Measurements from ENCODE around the gene EXD3. TPM values are rescaled to one million over a fixed set of nuclear protein-coding genes. Genes with fewer than 3 reads are reported as not detected.
"Not testable (repeated sequence)": the region's sequence is repeated elsewhere in the genome, so short reads cannot be mapped to it uniquely, and the experiment has no call there.

Gene EXD3
- total RNA-seq, 1 experiment from 2014 or later = 0.24 TPM

DNA sequence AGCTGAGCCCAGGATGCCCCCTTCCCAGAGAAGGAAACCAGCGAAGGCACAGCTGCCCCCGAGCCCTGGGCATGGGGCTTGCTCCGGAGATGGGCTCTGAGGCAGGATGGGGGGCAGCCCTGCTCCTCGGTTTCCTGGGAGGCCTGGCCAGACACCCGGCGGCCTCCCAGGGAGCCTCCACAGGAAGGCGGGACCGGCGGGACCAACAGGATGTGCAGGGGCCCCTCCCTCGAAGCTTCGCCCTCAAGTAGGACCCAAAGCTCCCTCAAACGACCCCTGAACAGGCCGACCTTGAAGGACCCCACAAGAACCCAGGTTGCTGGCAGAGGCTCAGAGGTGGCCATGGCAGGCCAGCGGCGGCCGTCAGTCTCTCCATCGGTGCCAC, 11.7 kb downstream of the EXD3 start:
- DNase-seq (ENCODE audit: low read depth) = no peak

DNA sequence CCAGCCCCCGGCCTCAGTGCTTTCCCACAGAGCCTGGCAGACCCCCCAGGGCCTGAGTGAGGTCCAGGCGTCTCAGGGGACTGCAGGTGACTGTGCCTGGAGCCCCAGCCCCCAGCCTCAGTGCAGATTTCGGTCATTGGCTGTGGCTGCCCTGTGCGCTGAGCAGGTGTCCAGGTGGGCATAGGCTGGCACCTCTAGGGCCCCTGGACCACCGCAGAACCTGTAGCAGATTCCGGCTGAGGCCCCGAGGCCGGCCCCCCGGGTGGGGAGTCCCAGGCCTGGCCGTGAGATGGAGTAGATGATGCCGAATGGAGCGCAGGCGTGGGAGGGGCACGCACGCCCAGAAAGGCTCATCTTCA, 12.1 kb downstream of the EXD3 start:
- no peak for DNase-seq (ENCODE audit: low read depth)

DNA sequence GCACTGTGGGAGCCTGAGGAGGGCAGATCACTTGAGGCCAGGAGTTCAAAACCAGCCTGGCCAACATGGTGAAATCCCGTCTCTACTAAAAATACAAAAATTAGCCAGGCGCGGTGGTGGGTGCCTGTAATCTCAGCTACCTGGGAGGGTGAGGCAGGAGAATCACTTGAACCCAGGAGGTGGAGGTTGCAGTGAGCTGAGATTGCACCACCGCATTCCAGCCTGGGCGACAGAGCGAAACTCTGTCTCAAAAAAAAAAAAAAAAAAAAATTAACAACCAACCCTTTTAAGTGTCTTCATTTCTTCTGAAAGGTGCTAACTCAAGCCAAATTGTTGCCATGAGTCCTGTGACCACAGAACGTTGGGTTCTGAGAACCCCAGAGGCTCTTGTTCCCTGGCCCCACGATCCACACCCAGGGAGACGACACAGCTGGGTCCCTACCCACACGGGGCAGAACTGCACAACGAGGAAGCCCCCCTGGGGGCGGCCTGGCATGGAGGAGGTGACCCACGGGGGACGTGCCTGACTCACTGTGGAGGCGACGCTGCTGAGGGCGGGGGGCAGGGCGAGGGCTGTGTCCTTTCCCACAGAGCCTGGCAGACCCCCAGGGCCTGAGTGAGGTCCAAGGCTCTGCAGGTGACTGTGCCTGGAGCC, 12.6 kb downstream of the EXD3 start:
- not testable (repeated sequence) for DNase-seq (ENCODE audit: low read depth)

DNA sequence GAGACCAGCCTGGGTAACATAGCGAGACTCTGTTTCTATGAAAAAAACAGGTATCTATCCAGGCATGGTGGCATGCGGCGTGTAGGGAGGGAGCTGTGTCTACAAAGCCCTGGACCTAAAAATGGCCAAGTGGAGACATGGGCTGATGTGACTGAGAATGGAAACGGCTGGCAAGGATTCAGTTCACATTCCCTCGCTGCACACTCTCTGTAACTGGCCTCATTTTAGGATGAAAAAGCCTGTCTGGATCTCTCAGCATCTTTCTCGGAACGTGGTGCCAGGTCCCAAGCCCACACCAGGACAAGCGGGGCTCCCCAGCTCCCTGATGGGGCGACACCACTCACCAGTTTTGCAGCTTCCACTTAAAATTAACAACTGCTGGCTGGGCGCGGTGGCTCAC, 13.4 kb downstream of the EXD3 start:
- no peak for DNase-seq (ENCODE audit: low read depth)

DNA sequence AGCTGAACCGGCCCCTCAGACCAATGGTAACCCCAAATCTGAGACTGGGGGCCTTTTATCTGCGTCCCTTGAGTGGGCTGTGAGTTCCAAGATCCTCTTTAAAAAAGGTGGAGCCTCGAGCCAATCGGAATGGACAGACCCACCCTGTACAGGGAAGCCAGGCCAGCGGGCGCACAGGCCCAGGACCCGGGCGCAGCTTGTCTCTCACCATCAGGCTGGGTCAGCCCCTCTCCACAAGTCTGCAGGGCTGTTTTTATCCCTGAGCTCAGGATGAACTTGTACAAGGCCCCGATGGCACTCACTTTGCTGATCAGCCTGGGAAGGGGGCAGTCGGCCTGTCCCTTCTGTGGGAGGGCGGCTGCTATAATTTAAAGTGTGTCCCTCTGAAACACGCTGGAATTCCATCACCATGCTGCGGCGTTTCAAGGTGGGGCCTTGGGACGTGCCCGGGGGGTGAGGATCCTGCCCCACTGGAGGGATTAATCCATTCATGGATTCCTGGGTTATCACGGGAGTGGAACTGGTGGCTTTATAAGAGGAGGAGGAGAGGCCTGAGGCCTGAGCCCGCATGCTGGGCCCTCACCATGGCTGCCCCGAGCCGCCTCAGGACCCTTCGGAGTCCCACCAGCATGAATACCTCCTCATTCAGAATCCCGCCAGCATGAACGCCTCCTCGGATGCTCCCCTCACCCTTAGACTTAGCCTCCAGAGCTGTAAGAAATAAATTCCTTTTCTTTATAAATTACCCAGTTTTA, 14.1 kb downstream of the EXD3 start:
- no peak for DNase-seq (ENCODE audit: low read depth)

DNA sequence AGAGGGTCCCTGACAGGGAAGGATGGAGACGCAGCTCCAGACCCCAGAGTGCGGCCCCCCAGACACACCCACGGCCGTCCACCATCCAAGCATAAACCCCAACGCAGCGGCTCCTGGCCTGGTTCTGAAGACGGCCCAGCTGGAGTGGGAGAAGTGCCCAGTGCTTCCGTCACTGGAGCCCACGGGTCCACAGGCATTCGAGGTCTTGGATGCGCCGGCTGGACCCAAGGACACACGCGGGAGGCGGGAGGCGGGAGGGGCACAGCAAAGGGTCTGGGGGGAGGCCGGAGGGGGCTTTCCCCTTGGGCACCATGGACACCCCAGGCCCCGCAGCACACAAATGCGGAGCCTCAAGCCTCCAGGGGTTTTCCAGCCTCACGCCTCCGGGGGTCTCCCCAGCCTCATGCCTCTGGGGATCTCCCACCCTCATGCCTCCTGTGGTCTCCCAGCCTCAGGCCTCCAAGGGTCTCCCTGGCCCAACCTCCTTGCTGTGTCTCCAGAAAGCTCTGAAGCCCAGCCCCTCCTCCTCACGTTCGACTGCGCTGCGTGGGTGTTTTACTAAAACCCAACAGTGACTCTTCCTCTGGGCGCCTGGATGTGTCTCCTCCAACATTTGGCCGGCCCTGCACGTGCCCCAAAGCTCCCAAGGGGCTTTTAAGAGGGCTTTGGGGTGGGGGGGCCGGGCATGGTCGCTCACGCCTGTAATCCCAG, 15.2 kb downstream of the EXD3 start:
- DNase-seq (ENCODE audit: low read depth) = no peak

DNA sequence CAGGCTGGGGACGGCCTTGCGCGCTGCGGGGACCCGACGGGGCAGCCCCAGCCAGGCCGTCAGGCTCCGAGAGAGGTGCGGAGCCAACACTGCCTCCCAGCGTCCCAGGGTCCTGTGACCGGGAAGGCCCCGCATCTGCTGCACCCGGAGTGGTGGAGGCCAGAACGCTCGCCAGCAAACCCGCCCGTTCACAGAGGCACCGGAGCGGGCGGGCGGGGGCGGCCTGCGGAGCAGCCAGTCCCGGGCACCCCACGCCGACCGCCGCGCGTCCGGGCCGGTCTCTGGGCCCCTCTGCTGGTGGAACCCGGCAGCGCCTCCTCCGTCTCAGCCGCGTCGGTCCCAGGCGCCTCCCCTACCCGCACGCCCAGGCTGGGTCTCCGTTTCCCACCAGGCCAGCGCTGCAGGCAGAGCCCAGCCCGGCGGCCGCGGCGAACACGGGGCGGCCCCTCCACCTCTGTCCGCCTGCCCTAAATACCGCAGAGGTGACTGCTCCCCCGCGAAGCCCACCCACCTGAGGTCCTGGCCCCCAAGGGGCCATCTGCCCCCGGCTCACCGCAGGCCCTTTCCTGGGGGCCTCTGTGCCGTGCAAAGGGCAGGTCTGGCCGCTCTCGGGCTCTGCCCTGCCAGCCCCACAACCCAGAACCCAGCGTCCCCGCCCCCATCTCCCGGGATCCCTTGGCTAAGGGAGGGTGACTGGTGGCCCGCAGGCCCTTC, 15.9 kb downstream of the EXD3 start:
- DNase-seq (ENCODE audit: low read depth) = no peak

DNA sequence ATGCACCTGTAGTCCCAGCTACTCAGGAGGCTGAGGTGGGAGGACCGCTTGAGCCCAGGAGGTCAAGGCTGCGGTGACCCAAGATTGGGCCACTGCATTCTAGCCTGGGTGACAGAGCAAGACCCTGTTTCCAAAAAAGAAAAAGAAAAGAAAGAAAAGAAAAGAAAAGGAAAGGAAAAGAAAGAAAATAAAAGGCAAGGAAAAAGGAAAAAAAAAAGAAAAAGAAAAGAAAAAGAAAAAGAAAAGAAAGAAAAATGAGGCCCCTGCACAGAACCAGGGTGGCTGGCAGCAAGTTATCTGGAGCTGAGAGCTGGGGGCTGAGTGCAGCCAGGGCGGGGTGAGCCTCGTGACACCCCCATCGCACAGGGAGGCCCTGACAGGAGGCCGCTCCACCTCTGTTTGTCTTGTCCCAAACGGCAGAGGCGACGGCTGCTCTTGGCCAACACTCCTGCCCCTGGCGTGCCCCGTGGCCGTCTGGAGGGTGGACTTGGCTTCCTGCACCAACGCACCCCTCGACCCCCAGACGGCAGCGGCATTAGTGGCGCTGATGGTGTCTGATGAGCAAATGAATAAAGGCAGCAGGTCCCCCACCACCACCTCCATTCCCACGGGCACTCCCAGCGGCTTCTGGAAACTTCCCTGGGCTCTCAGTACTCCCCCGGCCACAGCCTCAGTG, 16.7 kb downstream of the EXD3 start:
- no peak for DNase-seq (ENCODE audit: low read depth)

DNA sequence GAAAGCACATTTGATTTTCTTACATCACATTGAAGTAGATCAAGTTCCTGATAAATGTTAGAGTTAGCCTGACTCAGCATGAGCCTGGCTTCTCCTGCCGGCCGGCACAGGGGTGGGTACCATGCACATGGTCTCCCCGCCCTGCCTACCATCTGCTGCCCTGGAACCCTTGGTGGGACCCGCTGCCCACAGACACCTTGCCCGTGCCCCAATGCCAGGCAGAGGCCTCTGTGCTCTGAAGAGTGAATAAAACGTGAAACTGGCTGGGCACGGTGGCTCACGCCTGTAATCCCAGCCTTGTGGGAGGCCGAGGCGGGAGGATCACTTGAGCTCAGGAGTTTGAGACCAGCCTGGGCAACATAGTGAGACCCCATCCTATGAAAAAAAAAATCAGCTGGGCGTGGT, 17.3 kb downstream of the EXD3 start:
- no peak for DNase-seq (ENCODE audit: low read depth)

DNA sequence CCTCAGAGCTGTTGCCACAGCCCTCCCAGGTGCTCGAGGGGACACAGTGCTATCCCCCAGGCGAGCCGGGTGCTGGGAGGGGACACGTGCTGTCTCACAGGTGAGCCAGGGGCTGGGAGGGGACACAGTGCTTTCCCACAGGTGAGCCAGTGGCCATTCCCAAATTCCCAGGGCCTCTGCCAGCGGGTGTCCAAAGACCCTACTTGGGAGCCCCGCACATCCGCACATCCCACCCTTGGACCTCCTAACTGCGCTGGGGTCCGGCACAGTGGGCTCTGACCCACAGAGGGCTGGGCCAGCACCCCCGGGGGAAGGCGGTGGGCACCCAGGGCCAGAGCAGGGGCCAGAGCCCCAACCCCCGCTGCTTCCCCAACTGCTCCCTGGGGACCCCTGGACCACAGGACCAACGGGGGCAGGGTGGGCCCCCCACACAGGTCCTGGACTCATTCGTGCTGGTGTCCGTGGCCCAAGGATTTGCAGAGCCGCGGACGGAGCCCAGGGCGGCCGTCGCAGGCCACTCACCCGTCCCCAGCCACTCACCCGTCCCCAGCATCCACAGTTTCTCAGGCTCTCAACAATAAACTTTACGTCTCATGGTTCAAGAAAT, 17.9 kb downstream of the EXD3 start:
- DNase-seq (ENCODE audit: low read depth) = no peak

DNA sequence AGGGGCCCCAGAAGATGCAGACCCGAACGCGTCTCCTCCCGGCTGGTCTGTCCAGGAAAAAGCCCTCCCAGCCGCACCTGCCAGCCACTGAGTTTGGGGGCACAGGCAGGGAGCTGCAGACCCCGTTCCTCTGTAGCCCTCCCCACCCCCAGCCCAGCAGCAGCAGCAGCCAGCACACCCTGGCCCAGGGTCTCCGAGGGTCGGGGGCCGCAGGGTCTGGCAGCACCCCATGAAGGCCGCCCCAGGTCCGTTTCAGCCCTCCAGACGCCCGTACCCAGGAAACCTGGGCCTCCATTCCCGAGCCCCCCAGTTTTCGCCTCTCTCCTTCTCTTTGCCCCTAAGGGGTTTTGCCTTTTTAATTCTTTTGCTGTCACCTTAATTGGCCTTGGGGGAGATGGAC, 19.7 kb downstream of the EXD3 start:
- no peak for DNase-seq (ENCODE audit: low read depth)

DNA sequence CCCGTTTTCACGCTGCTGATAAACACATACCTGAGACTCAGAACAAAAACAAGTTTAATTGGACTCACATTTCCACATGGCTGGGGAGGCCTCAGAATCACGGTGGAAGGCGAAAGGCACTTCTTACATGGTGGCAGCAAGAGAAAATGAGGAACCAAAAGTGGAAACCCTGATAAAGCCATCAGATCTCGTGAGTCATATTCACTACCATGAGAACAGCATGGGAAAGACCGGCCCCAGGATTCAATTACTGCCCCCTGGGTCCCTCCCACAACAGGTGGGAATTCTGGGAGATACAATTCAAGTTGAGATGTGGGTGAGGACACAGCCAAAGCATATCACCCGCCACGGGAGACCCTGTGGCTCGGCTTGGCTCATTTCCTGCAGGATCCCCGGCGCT, 20.2 kb downstream of the EXD3 start:
- no peak for DNase-seq (ENCODE audit: low read depth)

DNA sequence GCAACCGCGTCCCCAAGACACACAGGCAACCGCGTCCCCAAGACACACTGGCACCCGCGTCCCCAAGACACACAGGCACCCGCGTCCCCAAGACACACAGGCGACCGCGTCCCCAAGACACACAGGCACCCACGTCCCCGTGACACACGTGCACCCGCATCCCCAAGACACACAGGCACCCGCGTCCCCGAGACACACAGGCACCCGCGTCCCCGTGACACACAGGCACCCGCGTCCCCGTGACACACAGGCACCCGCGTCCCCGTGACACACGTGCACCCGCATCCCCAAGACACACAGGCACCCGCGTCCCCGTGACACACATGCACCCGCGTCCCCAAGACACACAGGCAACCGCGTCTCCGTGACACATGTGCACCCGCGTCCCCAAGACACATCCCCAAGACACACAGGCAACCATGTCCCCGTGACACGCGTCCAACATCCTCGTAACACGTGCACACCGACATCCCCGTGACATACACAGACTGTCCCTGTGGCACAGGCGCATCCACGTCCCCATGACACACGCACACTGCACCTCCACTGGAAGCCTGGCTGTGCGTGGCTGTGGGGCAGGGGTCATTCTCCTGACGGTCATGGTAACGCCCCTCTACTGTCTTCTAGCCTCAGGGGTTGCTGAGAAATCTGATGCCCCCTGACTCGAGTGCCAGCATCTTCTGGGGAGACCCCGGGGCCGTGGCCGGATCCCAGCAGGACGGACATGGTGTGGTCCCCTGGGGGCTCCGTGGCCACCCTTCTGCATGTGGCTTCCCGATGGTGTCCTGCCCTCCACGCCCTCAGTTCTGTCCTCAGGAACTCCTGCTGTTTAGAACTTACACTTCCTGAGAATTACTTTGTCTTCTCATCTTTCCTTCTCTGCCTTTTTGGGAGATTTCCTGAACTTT, 24.1 kb downstream of the EXD3 start:
- no peak for DNase-seq (ENCODE audit: low read depth)

DNA sequence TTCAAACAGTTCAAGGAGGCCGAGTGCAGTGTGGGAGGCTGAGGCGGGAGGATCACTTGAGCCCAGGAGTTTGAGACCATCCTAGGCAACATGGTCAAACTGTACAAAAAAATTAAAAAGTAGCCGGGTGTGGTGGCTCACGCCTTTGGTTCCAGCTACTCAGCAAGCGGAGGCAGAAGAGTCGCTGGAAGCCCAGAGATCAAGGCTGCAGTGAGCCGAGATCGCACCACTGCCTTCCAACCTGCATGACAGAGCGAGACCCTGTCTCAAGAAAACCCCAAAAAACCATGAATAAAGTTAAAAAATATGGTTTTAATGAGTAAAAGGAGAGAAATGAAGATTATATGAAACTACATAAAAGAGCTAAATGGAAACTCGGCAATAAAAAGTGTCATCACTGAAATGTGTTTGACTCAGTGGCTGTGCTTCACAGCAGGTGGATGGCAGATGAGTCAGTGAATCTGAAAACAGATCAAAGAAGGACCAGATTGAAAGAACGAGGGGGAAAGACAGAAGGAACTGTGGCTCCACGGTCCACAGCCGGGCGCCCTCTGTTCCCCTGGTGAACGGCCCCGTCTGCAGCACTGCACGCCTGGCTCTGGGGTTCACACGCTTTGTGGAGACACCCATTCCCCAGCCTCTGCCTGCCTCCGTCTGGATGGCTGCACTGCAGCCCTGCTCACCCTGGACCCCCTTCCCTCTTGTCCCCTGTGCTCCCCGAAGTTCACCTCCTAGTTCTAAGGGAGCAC, 25.1 kb downstream of the EXD3 start:
- DNase-seq (ENCODE audit: low read depth) = no peak

DNA sequence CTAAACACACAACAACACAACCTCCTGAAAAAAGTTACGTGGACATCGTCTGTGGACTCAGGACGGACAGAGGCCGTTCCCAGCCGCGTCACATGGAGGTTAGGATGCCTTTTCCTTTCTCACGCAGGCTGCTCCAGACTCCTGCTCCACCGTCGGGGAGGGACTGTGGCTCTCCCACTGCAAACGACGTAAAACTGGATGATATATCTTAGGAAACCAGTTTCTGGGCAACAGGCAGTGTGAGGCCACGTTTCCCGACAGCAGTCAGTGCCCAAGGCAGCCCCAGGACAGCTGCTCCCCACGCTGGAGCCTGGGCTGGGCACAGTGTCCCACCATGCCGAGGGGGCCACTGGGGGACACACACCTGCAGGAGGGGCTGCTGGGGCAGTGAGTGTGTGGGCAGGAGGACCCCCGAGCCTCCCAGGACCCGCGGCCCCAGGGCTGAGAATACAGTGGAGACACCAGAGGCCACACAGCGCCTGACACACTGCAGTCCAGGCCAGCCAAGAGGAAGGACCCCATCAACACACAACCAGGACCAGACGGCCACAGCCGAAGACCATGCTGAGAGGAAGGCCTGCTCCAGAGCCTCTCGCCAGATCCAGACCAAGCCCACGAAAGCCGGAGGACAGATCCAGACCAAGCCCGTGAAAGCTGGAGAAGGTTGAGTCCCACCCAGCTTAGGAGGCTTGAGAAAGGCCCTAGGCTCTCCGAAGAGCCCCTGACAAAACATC, 26.2 kb downstream of the EXD3 start:
- no peak for DNase-seq (ENCODE audit: low read depth)

DNA sequence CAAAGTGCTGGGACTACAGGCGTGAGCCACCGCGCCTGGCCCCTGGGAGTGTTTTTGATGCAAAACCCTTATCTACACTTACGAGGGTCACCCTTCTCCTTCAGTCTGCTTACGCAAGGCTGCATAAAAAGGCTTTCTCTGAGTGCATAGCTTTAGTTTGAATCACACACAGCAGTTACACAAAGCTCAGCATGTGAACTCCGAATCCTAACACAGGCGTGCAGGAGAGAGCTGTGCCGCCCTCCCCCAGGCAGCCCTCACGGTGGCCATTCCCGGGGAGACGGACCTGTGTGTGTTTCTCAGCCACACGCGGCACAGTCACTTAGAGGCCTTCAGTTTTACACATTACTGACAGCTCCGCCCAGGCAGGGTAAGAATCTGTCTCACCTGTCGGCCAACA, 26.7 kb downstream of the EXD3 start:
- no peak for DNase-seq (ENCODE audit: low read depth)

DNA sequence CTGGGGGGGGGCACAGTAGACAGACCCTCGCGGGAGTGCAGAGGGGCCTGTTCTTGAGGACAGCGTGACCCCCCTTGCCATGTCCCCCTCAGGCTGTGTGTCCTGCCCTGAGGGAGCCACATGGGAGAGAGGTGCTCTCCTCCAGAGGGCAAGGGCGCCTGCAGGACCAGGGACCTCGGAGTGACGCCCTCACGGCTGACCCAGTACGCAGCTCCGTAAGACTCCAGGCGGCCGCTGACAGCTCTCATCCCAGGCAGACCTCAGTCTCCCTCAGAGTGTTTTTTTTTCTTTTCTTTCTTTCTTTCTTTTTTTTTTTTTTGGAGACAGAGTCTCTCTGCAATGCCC, 27.3 kb downstream of the EXD3 start:
- no peak for DNase-seq (ENCODE audit: low read depth)

DNA sequence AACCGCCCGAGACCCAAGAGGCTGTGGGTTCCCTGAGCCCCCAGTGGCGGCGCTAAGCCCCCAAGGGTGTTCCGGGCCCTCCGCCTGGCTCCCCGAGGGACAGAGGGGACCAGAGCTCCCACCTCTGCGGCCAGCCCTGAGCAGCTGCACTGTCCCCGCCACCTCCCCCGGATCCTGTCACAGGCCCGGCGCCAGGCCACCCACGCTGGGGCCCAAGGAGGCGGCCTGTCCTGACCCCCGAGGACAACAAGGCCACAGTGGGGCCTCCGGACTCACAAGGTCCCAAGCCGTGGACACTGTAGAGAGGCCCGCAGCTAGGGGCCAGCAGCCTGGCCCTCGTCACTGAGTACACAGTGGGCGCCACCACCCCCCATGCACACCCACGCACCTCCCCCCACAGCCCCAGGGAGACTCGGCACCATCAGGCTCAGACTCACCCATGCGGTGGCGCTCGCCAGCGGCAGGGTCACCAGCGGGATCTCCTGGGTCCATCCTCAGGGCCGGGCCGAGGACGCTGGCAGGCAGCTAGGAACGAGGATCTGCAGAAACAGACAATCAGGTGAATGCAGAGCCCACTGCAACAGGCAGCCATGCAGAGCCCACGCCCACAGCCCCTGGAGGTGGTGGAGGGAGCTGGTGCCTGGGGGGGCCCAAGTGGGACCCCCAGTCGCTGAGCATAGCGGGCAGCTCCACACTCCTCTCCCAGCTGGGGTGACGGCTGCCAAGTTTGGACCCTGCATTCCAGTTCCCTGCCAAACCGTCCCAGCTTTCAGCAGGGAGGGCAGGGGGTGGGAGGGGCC, 27.9 kb downstream of the EXD3 start:
- DNase-seq (ENCODE audit: low read depth) = no peak
